SIG-M5 treated with dmso at 0.1 percent for 504 hours (cell line): ENCODE results near the gene SLC38A1.
"Not testable (repeated sequence)": the region's sequence is repeated elsewhere in the genome, so short reads cannot be mapped to it uniquely, and the experiment has no call there.

Experiments
- DNase-seq: peaks from one replicate; lab custom pipeline; 2025; ENCODE audit not compliant: unreplicated experiment; lab: John Stamatoyannopoulos, UW

Gene SLC38A1

DNA sequence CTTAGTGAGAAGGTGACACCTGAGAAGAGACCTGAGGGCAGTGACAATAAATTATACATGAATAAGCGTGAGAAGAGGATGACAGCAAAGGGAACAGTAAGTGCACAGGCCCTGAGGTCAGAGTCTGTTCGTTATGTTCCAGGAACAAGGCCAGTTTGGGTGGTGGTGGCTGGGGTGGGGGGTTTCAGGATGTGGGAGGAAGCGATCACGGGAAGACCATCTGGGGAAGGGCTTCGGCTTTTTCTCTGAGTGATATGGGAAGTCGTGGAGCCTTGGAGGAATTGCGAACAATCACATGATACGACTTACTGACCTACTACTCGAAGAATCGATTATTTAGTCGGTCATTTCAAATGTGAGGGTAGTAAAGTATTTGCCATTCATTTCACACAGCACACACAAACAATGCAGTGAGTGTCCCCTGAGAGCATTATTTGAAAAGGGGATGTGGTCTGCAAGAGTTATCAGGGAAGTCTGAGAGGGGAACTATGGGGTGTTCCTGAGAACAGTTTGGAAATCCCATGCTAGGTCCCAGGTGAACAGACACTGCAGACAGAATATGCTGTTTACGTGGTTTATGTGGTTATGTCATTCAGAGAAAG is 94.7 kb downstream of the SLC38A1 start:
- no peak for DNase-seq

DNA sequence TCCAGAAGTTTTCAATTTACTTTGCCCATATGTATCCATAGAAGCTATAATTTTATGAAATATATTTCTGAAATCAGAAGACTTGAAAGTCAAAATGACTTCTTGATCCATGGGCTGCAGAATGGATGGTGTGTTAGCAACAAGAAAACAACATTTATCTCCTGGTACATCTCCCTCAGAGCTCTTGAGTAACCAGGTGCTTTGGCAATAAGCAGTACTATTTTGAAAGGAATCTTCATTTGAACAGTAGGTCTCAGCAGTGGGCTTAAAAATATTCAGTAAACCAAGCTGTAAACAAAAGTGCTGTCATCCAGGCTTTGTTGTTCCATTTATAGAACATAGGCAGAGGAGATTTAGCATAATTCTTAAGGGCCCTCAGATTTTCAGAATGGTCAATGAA is 100.4 kb downstream of the SLC38A1 start:
- DNase-seq, result no peak

DNA sequence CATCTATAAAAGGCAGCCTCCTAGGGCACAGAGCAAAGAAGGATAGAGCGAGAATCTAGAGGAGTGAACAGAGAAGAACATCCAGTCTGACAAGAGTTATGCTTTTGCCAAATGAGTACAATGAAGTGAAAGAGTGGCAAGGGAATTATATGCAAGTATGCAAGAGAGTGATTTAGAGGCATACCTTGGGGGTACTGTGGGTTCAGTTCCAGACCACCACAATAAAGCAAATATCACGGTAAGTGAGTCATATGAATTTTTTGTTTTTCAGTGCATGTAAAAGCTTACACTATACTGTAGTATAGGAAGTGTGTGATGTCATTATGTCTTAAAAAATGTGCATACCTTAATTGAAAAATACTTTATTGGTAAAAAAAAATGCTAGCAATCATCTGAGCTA is 101.4 kb downstream of the SLC38A1 start:
- no peak for DNase-seq

DNA sequence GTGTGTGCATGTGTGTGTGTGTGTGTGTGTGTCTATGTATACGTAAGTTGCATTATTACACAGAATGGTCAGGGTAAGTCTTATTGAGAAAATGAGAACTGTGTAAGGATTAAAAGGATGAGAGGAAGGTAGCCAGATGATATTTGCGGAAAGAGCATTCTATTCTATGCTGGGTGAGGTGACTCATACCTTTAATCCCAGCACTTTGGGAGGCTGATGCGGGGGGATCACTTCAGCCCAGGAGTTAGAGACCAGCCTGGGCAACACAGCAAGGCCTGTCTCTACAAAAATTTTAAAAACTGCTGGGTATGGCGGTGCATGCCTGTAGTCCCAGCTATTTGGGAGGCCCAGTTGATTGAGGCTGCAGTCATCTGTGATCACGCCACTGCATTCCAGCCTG is 103.7 kb downstream of the SLC38A1 start:
- DNase-seq, result no peak

DNA sequence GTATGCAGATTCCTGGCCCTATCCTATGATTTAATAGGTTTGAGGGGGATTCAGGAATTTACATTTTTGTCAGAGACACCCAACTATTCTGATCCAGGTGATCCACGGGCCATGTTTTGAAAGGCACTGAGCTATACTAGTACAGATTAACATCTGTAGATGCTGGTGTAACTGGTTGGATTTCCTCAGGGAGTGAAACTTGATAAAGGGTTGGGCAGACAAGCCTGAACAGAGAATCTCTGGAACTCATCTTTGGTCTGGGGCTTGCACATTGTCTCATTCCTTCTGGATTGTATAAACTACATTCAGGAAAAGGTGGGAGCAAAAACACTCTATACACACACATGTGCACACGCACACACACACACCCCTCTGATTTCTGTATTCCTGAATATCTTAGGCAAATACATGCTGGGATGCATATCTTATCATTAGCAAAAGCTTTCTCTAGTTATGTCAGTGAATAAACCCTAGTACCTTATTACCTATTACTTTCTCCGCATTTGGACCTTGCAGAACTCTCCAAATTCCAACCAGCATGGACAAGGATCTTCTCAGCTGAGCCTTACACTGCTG is 104.6 kb downstream of the SLC38A1 start:
- DNase-seq, result no peak

DNA sequence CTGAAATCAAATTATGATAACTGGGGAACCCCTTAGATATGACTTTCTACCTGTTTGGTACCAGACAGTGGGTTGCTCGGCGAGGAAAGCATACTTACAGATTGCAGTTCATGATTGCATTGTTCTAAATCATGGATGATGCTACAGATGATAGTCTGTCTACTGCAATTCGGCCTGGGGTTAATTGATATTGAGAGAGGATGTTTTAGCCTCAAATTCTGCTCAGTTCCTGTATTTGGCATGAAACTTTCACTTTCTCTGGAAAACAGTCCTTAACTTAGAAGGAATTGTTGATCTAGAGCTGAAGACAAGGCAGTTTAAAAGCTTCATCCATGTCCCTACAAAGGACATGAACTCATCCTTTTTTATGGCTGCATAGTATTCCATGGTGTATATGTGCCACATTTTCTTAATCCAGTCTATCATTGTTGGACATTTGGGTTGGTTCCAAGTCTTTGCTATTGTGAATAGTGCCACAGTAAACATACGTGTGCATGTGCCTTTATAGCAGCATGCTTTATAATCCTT is 106.2 kb downstream of the SLC38A1 start:
- not testable (repeated sequence) for DNase-seq

DNA sequence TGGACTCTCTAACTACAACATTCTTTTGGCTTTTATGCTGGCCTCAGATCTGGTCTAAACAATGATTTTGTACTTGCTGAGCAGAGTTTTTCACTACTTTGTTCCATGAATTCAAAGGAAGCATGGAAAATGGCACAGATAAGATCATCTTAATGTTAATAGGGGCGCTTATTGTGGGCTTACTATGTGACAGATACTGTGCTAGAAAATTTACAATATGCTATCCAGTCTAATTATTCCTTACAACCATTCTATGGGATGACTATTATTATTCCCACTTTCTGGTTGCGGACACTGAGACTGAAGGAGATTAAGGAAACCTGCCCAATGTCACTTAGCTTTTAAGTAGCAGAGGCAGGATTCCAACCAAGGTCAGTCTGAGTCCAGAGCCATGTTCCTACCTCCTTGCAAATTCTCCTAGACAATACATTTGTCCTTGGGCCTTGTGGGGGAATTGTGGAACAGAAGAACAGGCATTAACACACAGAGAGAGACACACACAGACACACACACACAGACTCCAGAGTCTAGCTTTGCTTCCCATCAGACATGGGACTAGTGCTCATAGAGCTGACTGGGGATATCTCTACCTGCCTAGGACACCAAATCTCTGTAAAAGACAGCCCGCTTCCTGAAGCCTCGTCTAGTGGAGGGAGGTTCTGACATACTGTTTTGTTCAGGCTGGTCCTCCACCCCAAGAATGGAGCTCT is 107.7 kb downstream of the SLC38A1 start:
- no peak for DNase-seq

DNA sequence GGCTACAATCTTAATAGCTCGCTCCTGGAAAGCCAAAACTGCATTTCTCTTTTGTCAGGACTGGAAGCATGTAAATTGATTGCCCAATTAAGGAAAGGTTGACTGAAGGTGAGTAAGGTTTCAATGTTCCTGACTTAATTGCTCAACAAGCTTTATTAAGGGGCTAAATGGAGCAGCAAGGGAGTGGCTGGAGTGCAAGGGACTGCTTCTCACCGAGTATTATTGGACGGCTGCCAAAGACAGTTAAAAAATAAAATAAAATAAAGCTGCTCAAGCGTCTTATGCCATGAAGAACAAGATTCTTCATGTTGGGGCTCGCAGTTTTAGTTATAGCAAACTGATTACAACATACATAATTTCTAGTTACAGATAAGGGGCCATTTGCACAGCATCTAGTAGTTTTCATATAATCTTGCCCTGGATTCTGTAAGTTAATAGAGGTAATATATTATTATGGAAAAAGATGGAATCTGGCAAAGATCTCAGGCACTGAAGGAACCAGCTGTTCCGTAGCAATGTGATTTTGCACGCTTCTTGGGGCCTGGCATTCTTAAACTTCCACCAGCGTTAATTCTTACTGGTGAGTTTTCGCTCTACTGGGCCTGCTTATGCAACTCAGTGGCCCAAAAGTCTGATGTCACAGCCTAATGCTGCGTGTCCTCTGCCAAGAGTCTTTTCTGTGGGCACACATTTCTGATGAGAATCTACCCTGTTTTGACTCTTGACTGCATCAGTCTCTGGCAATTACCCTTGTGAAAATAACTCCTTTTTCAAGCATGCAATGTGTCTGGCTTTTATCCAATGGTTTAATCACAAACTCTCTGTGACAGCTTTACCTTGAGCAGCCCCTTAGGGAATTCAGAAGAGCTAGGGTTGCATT is 108.5 kb downstream of the SLC38A1 start:
- no peak for DNase-seq

DNA sequence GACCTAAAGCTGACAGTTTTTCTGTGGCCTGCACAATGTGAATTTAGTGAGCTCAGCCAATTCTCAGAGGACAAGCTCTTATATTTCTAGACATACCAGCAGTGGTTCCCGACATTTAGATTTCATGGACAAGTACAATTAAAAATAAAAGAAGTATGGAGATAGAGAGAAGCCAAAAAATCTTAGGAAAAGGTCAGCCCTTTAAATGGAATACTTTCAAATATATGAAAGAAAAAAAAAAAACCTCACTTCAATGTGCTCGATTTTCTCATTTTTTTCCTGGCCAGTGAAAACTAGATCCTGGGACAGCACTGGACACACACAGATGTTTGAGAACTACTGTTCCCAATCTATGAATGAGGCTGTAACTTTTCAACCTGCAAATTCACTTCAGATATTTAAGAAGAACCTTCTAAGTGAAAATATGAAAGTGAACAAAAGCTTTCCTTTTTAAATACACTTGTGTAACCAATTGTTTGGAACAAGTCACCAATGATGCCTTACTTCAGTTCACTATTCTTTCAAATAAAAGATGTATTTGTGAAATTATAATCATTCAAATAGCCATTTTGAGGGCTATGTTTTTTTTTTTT is 109.4 kb downstream of the SLC38A1 start:
- no peak for DNase-seq

DNA sequence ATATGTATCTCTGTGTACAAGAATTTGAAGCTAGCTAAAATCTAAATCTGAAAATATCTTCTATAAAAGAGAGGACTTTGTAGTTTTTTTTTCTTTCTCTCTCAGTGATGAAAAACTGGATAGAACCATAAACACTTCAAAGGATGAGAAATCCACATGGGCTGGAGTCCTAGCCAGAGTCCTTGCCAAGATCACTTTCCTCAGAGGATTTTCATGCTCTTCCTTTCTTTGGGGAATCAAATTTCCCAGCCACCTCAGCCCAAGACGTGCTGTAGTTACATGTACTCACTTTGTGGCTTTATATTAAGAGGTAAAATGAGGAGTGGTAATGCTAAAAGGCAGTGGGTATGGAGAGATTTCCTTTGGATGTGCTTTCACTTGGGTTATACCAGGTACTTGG is 110.3 kb downstream of the SLC38A1 start:
- no peak for DNase-seq

DNA sequence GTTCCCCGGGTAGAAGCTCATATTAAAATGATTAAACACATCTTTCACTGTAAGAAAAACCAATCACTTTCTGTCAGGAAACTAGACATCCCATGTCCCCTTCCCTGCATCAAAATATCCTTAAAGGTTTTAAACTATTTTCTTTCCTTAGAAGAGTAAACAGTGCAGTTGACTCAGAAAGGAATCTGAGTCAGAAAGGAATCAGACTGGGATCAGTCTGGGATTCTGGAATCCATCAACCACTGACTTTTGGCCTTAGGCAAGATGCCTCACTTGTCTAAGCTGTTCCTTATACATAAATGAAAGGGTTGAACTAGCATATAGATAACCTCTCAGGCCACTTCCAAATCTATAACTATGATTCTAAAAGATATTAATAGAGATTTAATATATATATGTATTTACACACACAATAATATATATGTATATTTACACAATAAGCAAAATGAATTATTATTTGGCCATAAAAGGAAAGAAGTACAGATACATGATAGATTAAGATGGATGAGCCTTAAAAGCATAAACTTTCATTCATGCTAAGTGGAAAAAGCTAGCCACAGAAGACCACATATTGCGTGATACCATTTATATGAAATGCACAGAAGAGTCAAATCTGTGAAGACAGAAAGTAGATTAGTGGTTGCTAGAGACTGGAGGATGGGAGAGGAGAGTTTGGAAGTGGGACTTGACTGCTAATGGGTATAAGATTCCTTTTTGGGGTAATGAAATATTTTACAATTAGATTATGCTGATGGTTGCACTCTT is 114.4 kb downstream of the SLC38A1 start:
- DNase-seq, result no peak

DNA sequence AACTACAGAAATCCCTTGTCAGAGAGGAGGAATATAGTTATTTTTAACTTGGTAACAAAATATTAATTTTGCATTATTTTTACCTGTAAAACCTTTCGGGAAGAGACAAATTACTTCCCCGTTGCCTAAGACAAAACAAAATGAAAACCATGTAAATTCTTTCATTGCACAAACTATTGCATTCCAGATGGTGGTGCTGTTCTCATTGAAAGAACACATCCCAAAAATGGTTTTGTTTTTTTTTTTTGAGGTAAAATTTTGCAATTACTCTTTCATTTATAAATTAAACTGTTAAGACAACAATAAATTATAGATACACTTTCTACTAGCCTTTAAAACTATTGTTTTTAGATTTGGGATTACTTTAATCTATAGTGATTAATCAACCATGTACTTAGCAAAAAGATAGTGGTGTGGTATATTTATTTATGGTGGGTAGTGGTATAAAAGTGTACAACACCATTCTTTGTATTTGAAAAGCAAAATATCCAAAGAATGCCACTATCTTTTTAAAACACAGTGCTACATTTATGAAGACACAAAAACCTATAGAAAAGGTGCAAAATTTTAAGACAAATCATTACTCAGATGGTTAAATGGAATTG is 115.5 kb downstream of the SLC38A1 start:
- peak; percentile 40 for DNase-seq

DNA sequence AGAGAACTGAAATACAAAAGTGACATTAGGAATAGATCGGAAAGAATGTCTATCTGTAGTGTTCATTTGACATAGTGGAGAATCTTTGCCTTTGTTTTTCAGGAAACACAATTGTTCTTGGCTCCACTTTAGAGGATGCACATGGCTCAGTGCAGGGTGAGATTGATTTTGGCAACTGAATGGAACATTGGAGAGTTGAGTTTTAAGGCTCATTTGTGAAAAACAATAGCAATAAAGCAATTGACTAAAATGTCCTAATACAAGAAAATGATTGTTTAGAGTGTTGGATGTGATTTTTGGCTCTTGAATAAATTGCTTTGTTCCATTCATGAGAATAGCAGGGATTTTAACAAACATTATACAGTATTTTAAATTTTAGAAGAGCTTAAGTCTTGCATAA is 116.4 kb downstream of the SLC38A1 start:
- DNase-seq, result no peak

DNA sequence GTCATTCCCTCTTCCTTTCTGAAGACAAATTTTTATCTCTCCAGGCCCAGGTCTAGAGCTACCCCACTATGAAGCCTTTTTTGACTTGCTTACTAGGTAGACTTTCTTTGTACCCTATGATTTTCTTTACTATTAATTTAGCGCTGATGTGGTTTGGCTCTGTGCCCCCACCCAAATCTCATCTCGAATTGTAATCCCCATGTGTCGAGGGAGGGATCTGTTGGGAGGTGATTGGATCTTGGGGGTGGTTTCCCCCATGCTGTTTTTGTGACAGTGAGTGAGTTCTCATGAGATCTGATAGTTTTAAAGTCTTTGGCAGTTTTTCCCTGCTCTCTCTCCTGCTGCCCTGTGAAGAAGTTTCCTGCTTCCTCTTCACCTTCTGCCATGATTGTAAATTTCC is 118.1 kb downstream of the SLC38A1 start:
- no peak for DNase-seq

DNA sequence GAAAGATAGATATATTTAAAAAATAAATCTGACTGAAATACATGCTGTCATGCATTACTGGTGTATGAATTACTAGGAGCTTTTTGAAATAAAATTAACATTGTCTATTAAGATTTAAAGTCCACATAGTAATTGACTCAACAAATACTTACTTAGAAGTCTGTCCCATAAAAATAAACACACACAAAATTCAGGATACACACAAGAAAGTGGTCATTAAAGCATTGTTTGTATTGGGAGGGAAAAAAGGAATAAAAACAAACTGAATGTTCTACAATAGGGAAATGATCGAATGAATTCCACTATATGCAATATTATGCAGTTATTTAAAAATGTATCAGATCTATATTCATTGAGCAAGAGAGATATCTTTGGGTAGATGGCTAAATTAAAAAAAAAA is 118.9 kb downstream of the SLC38A1 start:
- no peak for DNase-seq

DNA sequence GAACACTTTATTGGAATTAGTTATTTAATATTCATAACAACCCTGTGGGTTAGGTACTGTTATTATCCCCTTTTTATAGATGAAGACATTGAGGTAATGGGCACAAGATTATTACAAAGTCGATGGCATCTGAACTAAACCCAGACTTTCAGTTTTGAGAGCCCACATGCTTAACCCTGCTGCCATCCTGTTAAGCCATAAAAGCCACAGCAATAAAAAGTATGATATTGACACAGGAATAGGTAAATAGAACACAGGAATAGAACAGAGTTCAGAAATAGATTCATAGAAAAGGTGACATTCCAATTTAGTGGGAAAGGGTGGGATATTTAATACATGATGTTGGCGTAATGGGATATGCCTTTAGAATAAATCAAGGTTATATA is 119.8 kb downstream of the SLC38A1 start:
- no peak for DNase-seq

DNA sequence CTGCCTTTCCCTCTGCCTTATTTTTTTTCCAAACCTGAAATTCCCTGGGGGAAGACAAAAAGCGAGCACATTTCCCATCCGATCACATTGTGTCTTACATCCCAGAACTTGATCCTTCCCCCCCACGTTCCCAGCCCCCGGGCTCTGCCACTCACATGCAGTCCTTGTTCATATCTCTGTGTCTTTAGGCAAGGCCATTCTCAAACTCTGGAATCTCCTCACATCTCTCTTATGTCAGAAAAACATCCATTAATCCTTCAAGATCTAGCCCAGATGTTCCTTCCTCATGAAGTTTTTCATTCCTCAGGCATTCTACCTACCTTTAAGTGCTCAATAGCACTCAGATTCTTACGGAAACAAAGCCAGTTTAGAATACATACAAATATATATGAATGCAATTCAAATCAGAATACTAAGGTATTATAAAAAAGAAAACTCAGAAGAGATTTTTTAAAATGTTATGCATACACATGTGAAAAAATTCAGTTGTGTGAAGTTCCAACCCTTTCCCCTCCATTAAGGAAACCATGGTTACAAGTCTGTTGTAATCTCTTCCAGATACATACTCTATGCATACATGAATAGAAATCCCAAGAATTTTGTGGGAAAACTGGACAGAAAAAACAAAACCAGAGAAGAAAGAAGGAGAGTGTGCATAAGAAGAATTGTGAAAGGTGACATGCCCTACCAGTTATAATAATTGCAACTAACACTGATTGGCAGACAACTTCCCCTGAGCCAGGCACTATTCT is 120.3 kb downstream of the SLC38A1 start:
- no peak for DNase-seq

DNA sequence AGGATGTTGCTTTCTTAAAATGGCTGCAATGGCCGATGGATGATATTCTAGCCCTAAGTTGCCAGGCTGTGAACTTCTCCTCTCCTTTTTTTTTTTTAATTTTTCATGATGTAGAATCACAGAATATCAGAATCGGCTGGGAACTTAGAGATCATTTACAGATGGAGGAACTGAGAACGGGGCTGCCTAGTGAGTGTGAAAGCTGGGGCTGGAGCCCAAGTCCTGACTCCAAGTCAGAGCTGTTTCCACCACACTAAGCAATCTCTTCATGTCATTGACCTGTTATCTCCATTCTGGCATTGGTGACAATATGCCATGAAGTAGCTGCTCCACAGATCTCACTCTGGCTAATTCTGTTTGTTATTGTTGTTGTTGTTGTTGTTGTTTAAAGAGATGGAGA is 121.7 kb downstream of the SLC38A1 start:
- no peak for DNase-seq

DNA sequence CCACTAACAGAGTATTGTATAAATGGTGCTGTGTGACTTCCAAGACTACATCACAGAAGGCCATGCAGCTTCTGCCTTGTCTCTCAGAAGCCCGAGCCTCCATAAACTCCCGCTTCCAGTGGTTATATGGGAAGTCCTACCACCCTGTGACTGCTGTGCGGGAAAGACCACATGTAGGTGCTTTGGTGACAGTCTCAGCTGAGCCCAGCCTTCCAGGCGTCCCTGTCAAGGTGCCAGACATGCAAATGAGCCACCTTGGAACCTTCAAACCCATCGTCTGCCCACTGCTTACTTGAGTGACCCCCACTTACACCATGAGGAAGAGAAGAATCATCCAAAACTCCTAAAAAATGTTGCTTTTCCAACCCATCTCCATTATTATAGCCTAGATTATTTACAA is 123.0 kb downstream of the SLC38A1 start:
- DNase-seq, result no peak
